Progenitor cell of endocrine pancreas (in vitro differentiated cells): ENCODE data around the gene UGT1A4. TPM values are rescaled to one million over a fixed set of nuclear protein-coding genes. Genes with fewer than 3 reads are reported as not detected.
"Not testable (repeated sequence)": the region's sequence is repeated elsewhere in the genome, so short reads cannot be mapped to it uniquely, and the experiment has no call there.

Experiments used
- DNase-seq: peaks from one replicate; pipeline ENCODE4 v3.0.0; 2021; ENCODE audit warnings: low spot score; ENCODE audit not compliant: unreplicated experiment
- H3K27ac Mint-ChIP-seq: 2 replicates; pipeline ENCODE4 v1.8.0; 2021; ENCODE audit warnings: mild to moderate bottlenecking, moderate library complexity, mixed read lengths
- H3K27me3 Mint-ChIP-seq: 2 replicates; pipeline ENCODE4 v1.8.0; 2021; ENCODE audit warnings: mixed read lengths
- H3K36me3 Mint-ChIP-seq: 2 replicates; pipeline ENCODE4 v1.8.0; 2022; ENCODE audit warnings: mixed read lengths; ENCODE audit not compliant: insufficient read depth
- H3K4me1 Mint-ChIP-seq: 2 replicates; pipeline ENCODE4 v1.8.0; 2021; ENCODE audit warnings: low read depth, mixed read lengths
- H3K4me3 Mint-ChIP-seq: 2 replicates; pipeline ENCODE4 v1.8.0; 2021; ENCODE audit warnings: low read depth, mild to moderate bottlenecking, moderate library complexity, mixed read lengths
- H3K9me3 Mint-ChIP-seq: 2 replicates; pipeline ENCODE4 v1.8.0; 2021; ENCODE audit warnings: low read depth, mixed read lengths
- CTCF ChIP-seq: fragments of 200-600 bp; sonication (generic); IDR thresholded peaks from one replicate; pipeline ENCODE4 v1.5.0; 2021; ENCODE audit warnings: antibody characterized with exemption, mild to moderate bottlenecking; ENCODE audit not compliant: unreplicated experiment
- total RNA-seq: library from RNA; stranded (reverse); gene quantifications from 2 replicates; pipeline ENCODE4 v1.2.1, GENCODE V29; 2021

The UGT1A4 gene
- total RNA-seq, 1 donor from 2014 or later, result not detected

DNA sequence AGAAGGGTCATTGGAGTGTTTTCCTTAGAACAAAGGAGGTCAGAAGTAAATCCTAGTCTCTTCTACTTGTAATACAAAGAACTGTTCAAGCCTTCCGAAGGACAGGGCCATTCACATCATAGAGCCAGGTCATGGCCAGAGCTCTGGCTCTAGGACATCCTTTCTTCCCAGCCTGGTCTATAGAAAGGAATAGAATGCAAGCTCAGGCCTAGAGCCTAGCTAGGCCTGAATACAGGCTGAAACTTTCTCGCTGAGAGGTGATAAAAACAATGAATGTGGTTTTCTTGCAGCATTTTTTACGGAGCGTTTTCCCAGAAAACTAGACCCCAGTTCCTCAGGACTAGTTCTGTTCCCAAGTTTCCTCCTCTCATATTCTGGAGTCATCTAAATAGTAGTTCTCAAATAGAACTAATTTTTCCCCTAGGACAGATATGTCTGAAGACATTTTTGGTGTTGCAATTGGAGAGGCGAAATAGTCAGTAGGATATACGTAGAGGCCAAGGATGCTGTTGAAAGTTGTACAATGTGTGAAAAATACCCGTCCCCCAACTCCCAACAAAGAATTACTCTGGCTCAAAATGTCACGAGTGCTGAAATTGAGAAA lies 19.0 kb upstream of the UGT1A4 start:
- no peak for DNase-seq
- H3K27me3 Mint-ChIP-seq, result no peaks in the 10 kb centered on the region
- peak overlapping the region; percentile 56 for H3K27ac Mint-ChIP-seq
- peaks cover 11% of the 10 kb centered on the region for H3K9me3 Mint-ChIP-seq
- H3K4me1 Mint-ChIP-seq, result no peaks in the 10 kb centered on the region
- H3K4me3 Mint-ChIP-seq, result no peak overlapping the region
- TF ChIP-seq CTCF, result no peak
- H3K36me3 Mint-ChIP-seq, result no peaks in the 10 kb centered on the region

DNA sequence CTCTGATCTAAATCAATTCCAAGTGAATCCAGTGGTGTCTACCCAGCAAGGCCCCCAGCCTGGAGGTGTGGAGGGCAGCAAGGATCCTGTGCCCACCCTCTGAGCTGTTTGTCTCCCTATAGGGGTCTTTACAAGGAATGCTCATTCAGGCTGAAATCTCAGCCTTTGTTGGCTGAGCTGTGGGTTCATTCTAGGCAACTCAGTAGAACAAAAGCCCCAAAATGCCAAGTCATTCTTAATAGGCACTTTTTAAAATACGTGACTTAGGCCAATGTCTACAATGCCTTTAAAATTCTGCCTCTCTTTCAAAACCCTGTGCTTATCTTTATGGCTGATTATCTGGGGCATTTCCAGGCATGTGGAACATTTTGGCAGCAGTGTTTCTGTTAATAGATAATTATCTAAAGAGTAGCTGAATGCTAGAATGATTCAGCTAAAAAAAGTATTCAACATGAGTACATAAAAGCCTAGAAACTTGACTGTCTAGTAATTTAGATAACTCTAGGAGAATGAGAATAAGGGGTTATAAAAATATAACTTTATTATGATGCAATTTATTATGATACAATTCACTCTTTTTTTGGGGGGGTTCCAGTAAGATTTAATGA lies 18.4 kb upstream of the UGT1A4 start:
- no peak for DNase-seq
- H3K9me3 Mint-ChIP-seq, result peaks cover 11% of the 10 kb centered on the region

DNA sequence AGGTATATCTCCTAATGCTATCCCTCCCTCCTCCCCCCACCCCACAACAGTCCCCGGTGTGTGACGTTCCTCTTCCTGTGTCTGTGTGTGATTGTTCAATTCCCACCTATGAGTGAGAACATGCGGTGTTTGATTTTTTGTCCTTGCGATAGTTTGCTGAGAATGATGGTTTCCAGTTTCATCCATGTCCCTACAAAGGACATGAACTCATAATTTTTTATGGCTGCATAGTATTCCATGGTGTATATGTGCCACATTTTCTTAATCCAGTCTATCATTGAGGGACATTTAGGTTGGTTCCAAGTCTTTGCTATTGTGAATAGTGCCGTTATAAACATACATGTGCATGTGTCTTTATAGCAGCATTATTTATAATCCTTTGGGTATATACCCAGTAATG lies 17.7 kb upstream of the UGT1A4 start:
- H3K27me3 Mint-ChIP-seq, DNase-seq, H3K36me3 Mint-ChIP-seq, H3K4me1 Mint-ChIP-seq, H3K4me3 Mint-ChIP-seq: not testable (repeated sequence)
- H3K9me3 Mint-ChIP-seq, result peaks cover 11% of the 10 kb centered on the region
- peak overlapping the region; percentile 79 for H3K27ac Mint-ChIP-seq

More for the DNA sequence above, 18.4 kb upstream of the UGT1A4 start:
- H3K27ac Mint-ChIP-seq, result peak overlapping the region; percentile 56
- no peak for TF ChIP-seq CTCF
- H3K4me1 Mint-ChIP-seq, result no peaks in the 10 kb centered on the region
- no peaks in the 10 kb centered on the region for H3K36me3 Mint-ChIP-seq
- H3K4me3 Mint-ChIP-seq, result no peak overlapping the region
- no peaks in the 10 kb centered on the region for H3K27me3 Mint-ChIP-seq

GRCh38 chr2:233702238-233702637 lies 16.3 kb upstream of the UGT1A4 start:
- Mint-ChIP-seq H3K27me3 (no peaks in the 10 kb centered on the region), H3K4me3 (no peak overlapping the region), H3K27ac (no peak overlapping the region), H3K36me3 (no peaks in the 10 kb centered on the region), H3K4me1 (no peaks in the 10 kb centered on the region), H3K9me3 (peaks cover 11% of the 10 kb centered on the region)
- DNase-seq, result no peak
- no peak for TF ChIP-seq CTCF

- Mint-ChIP-seq H3K9me3 (peaks cover 11% of the 10 kb centered on the region), H3K27me3 (no peaks in the 10 kb centered on the region)
Measured at GRCh38 chr2:233705911-233706506, 12.5 kb upstream of the UGT1A4 start.

More at GRCh38 chr2:233705911-233706506, 12.5 kb upstream of the UGT1A4 start:
- Mint-ChIP-seq H3K4me3 (no peak overlapping the region), H3K4me1 (peaks cover 5% of the 10 kb centered on the region), H3K36me3 (no peaks in the 10 kb centered on the region), H3K27ac (no peak overlapping the region)
- no peak for DNase-seq
- no peak for TF ChIP-seq CTCF
